Measurements from ENCODE around the gene TSC22D3.

TSC22D3 gene

GRCh38 chrX:107711521-107712181 lies 63.9 kb downstream of the TSC22D3 start:
- H3K4me3 ChIP-seq (ENCODE audit: low read depth, low read length): no peak overlapping the region
- TF ChIP-seq CTCF (IDR thresholded peaks at IDR 0.05; ENCODE audit: low read depth, low read length): no peak

- H3K4me3 ChIP-seq (ENCODE audit: low read depth, low read length): no peak overlapping the region
- TF ChIP-seq CTCF (IDR thresholded peaks at IDR 0.05; ENCODE audit: low read depth, low read length): no peak
Observed at GRCh38 chrX:107710617-107711391, 64.8 kb downstream of the TSC22D3 start.

GRCh38 chrX:107709266-107709806 lies 66.3 kb downstream of the TSC22D3 start:
- no peak overlapping the region for H3K4me3 ChIP-seq (ENCODE audit: low read depth, low read length)
- no peak for TF ChIP-seq CTCF (IDR thresholded peaks at IDR 0.05; ENCODE audit: low read depth, low read length)

- H3K4me3 ChIP-seq (ENCODE audit: low read depth, low read length): no peak overlapping the region
- no peak for TF ChIP-seq CTCF (IDR thresholded peaks at IDR 0.05; ENCODE audit: low read depth, low read length)
Observed at GRCh38 chrX:107708762-107709161, 66.8 kb downstream of the TSC22D3 start.

- H3K4me3 ChIP-seq (ENCODE audit: low read depth, low read length): no peak overlapping the region
- TF ChIP-seq CTCF (IDR thresholded peaks at IDR 0.05; ENCODE audit: low read depth, low read length): no peak
Observed at GRCh38 chrX:107707866-107708265, 67.7 kb downstream of the TSC22D3 start.

- TF ChIP-seq CTCF (IDR thresholded peaks at IDR 0.05; ENCODE audit: low read depth, low read length): no peak
- H3K4me3 ChIP-seq (ENCODE audit: low read depth, low read length): no peak overlapping the region
Observed at GRCh38 chrX:107706309-107706708, 69.3 kb downstream of the TSC22D3 start.

GRCh38 chrX:107704587-107704986 lies 71.0 kb downstream of the TSC22D3 start:
- no peak for TF ChIP-seq CTCF (IDR thresholded peaks at IDR 0.05; ENCODE audit: low read depth, low read length)
- no peak overlapping the region for H3K4me3 ChIP-seq (ENCODE audit: low read depth, low read length)

Data from WI38 (cell line).